Epithelial cell of prostate (primary cell): Measurements from ENCODE around the gene VPS39.
A peak's percentile ranks its signal among the peaks of the same experiment; 100 is the strongest.

Experiments used
- DNase-seq: peaks from one replicate; pipeline ENCODE4 v3.0.0-alpha.2; 2011; ENCODE audit warnings: low read depth, low spot score
- H3K27ac ChIP-seq: fragments of 450-650 bp; 2 replicates; pipeline ENCODE4 v1.5.1; 2017; ENCODE audit warnings: mild to moderate bottlenecking

VPS39 gene

GRCh38 chr15:42163947-42164550 is 44.1 kb downstream of the VPS39 start:
- no peak overlapping the region for H3K27ac ChIP-seq
- DNase-seq, result no peak

GRCh38 chr15:42163291-42163690 is 44.8 kb downstream of the VPS39 start:
- DNase-seq, result no peak
- H3K27ac ChIP-seq, result no peak overlapping the region

DNA sequence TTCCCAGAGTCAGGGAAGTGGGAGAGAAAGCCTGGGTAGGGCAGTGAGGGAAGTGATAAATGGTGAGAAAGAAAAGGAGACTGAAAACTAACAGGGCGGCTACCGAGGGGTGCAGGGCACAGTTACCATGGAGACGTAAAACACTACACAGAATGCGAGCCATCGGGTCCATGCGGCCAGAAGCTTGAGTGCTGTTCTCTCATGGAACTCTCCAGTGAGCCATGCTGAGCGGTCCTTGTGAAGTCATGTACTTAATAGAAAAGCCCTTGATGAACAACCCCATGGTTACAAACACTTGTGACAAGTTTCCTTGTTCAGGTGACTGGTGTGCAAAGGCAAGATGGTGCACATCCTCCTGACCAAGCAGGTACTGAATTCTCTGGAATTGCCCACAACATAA is 48.0 kb downstream of the VPS39 start:
- no peak for DNase-seq
- H3K27ac ChIP-seq, result no peak overlapping the region

- H3K27ac ChIP-seq, result no peak overlapping the region
- no peak for DNase-seq
Measured at GRCh38 chr15:42159381-42160015, 48.6 kb downstream of the VPS39 start.

DNA sequence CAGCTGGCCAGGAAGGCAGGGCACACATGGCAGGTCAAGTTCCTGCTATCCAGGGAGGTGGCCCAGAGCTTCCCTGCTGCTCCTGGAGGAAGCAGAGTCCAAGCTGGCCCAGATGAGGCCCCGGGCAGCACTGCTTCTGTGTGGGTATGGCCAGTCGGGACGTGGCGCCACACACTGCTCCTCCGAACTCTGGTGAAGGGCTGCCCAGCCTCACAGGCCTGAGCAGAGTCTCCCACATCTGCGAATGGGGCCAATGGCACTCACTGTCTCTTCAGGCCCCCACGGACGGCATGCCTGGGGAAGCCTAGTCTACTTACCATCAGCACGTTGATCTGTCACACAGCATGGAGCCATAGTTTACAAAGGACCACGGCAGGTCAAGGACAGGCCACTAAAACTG is 49.2 kb downstream of the VPS39 start:
- DNase-seq, result no peak

DNA sequence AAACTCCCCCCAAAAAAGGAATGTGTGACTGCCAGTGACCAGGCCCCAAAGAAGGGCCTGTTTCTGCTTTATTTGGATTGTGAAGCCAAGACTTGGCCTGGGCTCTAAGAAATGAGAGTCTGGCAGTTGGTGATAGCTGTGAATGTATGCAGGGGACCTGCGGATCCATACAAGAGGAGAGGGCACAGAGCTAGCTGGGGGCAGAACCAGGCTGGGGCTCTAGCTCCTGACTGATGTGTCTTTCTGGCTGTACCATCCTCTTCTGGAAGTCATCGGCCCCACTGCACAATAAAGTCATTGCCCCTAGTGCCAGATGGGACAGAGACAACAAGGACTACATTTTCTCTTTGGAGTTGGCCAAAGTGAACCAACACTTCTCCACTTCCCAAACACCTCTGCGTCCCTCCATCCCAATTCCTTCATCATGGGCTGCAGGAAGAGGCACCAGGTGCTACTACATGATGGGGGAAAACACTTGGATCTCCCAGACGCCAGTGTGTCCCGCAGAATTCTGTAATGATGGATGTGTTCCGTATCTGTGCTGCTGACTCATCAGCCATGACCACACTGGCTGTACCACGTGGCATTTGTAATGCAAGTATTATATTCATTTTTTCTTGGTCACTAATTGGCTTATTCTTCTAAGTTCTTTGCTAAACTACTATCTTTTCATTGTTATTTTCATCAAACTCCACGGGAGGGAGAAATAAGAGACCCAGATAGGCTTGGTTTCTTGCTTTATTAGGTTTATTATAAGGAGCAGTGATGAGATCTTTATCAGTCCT is 49.9 kb downstream of the VPS39 start:
- DNase-seq, result no peak
- peak overlapping the region; percentile 9 for H3K27ac ChIP-seq

More for the DNA sequence above, 49.2 kb downstream of the VPS39 start:
- H3K27ac ChIP-seq, result peak overlapping the region; percentile 9

DNA sequence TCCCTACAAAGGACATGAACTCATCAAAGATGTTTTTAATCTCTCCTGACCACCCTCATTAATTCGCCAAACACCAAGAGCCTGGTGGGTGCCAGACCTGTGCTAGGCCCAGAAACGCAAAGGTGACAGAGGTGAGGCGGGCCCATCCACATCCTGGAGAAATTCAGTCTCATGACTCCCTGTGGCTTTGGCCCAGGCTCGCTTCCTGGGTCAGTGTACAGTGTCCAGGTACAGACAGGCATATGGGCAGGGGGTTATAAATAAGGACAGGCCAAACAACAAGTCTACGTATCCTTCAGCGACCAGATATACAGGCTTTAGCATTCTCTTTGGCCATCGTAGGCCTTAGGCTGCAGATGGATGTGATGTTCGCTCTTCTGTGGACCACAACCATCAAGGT is 50.7 kb downstream of the VPS39 start:
- H3K27ac ChIP-seq, result no peak overlapping the region
- no peak for DNase-seq

DNA sequence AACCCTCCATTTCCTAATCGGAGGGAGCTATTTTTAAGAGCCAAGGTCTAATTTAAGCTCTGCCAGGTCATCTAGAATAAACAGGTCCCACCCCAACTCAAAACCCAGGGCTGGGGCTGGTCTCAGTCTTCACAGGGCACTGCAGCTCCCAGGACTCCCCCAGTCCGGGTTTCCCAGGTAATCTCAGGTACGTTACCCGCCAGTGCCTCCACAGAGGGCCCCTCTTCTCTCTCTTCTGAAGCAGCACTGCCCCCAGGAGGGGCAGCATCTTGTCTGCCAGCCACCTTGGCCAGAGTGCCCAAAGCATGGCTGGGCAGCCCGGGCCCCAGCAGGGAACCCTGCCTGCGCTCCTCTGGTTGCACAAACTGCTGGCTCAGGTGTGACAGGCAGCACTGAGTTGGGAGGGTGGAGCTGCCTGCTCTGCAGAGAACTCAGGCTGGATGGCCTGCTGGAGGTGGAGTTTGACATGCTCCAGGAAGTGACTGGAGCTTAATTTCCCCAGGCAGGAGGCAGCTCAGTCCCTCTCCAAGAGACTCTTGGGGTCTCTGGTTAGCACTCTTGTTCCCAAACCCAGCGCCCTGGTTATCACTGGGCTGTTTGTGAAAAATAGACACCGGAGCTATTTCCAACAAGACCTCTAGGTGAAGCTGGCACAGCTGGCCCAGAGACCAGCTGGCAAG is 51.7 kb downstream of the VPS39 start, which contains the start of gene PLA2G4F:
TSS of gene PLA2G4F (minus strand) at position 394 of the 680 bp plus-strand sequence. CDS start at position 307, 87 bp downstream.
- no peak for DNase-seq
- H3K27ac ChIP-seq, result peak within 1 kb of the TSS; percentile 82

DNA sequence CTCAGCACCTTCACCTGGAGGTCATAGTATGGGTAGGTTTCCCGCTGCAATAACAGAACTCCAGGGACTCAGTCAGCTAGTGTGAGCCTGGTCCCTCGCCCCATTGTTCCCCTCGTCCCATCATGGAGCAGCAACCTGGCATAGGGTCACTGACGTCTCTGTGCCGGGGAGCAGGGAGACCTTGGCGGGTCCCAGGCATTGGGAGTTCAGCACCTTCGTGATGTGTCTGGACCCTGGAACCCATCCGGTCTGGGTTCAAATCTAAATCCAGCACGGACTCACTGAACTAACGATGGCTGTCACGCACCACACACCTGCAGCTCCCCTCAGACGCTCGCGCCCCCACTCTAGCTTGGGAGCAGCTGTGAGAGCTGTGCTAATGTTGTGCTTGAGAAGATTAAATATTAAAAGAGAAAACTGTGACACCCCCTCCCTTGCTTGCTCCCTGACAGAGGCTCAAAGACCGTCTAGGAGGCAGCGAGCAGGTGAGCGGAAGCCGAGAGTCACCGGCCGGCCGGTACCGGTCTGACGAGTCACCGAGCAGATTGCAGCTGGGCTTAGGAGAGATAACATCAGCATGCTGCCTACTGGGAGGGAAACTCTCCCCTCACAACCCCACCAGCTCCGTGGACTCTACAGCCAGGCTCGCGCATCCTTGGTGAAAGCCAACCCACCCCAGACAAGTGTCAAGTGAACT is 52.4 kb downstream of the VPS39 start:
- DNase-seq, result no peak
- peak overlapping the region; percentile 82 for H3K27ac ChIP-seq

- DNase-seq, result no peak
- no peak overlapping the region for H3K27ac ChIP-seq
Measured at GRCh38 chr15:42154956-42155355, 53.1 kb downstream of the VPS39 start.

GRCh38 chr15:42154212-42154941 is 53.7 kb downstream of the VPS39 start:
- peak overlapping the region; percentile 19 for H3K27ac ChIP-seq
- DNase-seq, result no peak

GRCh38 chr15:42153874-42154211 is 54.3 kb downstream of the VPS39 start:
- no peak overlapping the region for H3K27ac ChIP-seq
- DNase-seq, result no peak

DNA sequence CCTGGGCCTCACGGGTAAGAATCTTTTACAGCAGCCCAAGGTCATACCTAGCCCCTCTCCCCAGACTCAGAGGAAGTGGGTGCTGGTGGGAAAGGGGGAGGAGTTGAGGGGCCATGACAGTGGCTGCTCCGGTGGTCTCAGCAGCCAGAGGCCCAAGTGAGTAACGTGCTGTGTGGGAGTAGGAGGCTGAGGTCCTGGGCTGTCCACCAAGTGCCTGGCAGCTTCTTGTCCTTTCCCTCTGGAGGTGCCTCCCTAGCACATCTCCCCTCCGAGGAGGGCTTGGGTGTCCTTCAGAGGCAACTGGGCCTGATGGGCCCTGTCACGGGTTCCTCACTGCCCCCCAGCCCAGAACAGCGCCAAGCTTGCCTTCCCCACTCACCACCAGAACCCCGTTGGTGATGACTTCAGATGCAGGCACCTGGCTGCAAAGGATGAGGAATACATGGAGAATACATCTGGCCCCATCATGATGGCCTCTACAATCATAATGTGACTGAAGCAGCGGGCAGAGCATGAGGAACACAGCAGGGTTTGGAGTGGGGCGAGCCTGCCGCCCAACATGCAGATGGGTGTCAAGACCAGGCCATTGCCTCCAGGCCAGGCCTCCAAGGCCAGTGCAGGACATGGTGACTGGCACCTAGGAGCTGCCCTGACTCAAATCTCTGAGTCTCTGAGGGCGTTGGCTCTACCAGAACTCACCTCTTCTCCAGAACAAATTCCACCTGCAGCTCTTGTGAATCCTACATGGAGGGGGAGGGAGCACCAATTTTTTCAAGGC is 55.0 kb downstream of the VPS39 start:
- peak overlapping the region; percentile 72 for H3K27ac ChIP-seq
- no peak for DNase-seq

GRCh38 chr15:42152196-42152920 is 55.7 kb downstream of the VPS39 start:
- peak overlapping the region; percentile 72 for H3K27ac ChIP-seq
- DNase-seq, result peak; percentile 60

GRCh38 chr15:42151736-42152135 is 56.4 kb downstream of the VPS39 start:
- peak overlapping the region; percentile 72 for H3K27ac ChIP-seq
- no peak for DNase-seq

- no peak overlapping the region for H3K27ac ChIP-seq
- no peak for DNase-seq
Measured at GRCh38 chr15:42151141-42151561, 57.0 kb downstream of the VPS39 start.

DNA sequence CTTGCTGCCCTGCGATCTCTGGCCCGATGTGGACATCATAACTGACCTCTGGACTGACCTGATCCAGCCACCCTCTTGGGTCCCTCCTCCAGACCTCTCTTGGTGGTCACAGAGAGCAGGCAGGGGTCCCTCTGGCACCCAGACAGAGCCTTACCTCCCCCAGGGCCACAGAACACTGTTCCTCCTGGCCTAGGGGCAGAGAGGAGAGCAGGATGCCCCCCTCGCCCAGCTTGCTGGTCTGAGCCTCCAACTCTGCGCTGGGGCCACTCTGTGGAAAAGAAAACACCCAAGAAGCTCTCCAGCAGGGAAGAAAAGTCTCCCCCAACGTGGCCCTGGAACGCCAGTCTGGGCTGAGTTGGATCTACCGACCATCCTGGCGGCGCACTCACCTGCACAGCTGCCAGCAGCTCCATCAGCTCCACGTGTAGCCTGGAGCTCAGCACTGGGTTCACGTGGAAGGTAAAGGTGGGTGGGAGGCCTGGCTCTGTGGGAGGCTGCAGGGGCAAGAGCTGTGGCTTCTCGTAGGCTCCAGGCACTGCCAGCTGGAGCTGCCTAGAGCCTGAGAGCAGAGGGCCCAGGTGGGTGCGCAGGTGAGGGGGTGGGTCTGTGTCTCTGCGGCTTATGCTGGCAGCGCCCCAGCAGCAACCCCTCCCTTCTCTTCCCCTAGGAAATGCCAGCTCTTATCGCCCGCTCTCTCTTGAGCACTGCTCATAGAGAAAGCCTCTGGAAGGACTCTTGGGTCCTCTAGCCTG is 57.7 kb downstream of the VPS39 start:
- H3K27ac ChIP-seq, result no peak overlapping the region
- no peak for DNase-seq
